HPDE6-E6E7 (cell line): ENCODE measurements around the gene AKR1C2.
"Not testable (repeated sequence)": the region's sequence is repeated elsewhere in the genome, so short reads cannot be mapped to it uniquely, and the experiment has no call there.

ENCODE experiments used
- DNase-seq: peaks from one replicate; pipeline ENCODE4 v3.0.0; 2011; ENCODE audit warnings: missing footprints; ENCODE audit errors: extremely low spot score

AKR1C2 gene

GRCh38 chr10:5025461-5025881 lies 21.8 kb upstream of the AKR1C2 start:
- not testable (repeated sequence) for DNase-seq

DNA sequence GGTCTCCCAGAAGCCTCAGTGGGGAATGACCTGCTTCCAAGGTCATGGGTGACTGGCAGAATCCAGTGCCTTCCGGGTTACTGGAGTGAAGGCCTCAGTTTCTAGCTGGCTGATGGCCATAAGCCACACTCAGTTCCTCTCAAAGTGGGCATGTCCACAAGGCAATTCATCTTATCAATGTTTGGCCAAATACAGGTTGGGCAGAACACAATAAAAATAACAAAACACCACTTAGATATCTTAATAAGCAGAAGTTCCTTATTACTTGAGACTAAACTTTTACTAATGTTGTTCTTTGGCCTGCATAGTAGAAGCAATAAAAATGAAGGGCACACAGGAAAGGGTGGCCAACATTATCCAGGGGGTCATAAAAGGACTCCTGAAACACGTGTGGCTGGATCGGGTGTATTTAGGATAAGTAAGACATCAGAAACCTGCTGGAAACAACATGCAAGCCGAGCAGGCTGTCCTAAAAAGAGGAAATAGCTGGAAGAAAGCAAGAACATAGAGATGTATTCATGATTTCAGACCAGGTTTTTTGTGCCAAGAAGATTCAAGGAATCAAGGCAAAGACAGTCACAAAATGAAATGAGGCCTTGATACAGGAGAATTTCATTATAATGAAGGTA lies 19.6 kb upstream of the AKR1C2 start:
- no peak for DNase-seq

DNA sequence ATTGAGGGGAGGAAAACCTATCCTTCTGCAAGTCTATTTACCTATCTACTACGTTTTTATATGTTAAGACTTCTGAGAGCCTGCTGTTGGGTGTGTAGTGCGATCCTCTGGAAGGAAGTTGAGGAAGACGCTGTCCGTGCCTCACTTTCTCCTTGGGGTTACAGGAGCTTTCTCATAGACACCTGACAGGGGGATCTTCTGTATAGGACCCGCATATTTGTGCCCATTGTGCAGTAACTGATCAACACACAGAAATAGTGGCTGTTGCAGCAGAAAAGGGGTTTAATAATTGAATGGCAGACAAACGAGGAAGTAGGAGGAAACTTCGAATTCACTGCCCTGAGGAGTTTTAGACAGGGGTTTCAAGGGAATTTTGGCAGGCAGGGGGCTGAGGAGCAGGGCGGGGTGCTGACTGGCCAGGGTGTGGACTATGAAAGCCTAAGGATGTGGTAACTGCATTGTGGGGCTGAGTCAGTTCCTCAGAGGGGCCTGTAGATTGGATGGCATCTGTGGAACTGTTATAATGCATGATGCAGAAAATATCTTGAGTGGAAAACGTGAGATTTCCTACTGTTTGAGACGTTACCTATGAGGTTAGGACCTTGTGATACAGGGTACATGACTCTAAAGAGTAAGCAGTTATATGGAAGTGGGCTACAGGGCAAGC lies 18.1 kb upstream of the AKR1C2 start:
- DNase-seq: not testable (repeated sequence)

DNA sequence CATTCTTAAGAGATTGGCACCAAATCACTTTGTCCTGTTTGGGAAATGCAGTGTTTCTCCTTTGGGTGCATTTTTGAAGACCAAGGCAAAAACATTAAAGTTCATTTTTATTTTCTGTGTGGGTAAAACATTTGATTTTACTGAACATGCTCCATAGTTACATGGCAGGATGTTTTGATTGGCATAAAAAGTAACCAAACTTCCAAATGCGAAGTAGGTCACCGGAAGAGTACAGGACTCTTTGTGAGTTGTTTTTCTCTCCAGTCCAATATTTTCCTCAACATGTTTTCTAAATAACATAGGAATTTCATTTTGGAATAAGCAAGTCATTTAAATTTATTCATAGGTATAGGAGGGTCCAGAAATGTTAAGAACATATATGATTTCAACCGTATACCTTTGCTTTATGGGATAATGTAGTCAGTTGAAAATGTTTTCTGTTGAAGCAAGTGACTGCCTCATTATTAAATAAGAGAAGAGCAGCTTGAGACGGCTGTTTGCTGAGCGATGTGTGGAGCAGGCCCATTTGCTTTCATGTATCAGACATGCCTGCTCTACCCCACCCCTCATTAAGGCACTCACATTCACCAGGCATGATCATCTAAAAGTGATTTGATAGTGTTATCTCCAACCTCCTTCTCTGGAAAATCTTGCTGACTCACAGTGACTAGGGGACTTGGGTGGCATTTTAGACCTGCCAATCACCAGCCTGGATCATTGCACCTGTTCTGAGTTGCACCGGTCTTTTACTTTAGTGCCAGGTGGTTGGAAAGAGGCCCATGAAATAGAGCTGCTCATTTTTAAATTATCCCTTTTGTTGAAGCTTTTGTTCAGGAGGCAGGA lies 16.3 kb upstream of the AKR1C2 start:
- not testable (repeated sequence) for DNase-seq

GRCh38 chr10:5018671-5019277 lies 15.1 kb upstream of the AKR1C2 start:
- not testable (repeated sequence) for DNase-seq

DNA sequence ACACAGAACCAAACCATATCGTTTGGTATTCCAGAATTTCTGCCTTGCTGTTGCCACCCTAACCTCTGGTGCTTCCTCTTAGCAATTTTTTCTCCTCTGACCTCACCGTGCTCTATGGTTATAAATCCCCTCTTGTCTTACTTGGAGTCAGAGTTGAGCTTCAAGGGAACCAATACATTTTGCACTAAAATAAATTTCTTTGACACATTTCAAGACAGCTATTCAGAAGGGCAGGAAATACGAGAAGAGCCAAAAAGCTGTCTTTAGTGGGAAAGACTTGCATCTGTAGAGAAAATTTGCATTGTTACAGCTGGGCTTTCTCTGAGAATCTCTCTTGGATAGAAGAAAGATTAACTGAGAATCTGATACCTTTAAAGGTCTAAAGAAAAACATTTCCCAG lies 14.5 kb upstream of the AKR1C2 start:
- no peak for DNase-seq

DNA sequence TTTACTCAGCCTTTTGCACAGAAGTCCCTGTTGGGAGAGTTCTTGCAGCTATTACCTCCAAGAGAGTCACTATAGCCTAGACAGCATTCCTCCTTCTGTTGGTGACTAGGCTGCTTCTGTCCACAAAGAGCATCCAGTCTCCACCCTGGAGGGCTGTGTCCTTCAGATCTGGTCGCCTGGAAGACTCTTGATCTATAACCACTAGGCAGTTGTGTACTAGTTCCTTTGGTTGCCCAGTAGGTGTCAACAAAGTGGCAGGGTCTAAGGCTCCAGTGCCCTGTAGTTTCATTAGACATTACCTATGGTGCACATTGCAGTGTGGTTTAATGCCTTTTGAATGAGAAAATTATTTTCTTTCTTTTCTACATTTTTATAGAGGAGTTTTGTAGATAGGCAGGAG lies 11.3 kb upstream of the AKR1C2 start:
- no peak for DNase-seq

DNA sequence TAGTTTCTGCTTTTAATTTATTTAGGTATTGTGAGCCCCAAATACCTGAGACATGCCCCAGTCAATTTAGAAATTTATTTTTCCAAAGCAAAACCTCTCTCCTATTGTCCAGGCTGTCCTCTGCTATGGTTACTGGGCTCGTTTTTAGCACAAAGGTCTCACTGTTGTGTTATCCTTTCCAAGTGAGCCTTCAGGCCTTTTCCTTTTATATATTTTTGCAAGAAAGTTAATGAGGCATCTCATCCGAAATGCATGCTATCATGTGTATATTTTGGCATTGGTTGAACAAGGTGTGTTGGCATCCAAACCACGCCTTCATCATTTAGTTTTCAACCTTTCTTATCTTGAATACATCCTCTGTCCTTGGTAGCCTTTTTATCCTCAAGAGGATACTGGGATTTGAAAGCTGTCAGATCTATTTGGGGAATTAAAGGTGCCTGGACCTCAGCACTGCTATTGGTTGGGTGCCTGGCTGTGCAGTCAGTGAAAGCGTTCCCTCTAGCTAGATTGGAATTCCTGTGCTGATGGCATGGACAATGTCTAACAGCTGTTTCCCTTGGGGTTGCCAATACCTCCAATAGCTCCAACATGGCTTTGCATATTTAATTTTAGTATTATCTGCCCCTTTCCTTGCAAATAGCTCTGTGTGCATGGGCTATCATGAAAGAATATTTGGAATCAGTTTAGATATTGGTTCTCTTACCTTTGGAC lies 10.7 kb upstream of the AKR1C2 start:
- DNase-seq: not testable (repeated sequence)

GRCh38 chr10:5013385-5013784 lies 9.7 kb upstream of the AKR1C2 start:
- DNase-seq: no peak

GRCh38 chr10:5012595-5012994 lies 8.9 kb upstream of the AKR1C2 start:
- no peak for DNase-seq

GRCh38 chr10:5011392-5011791 lies 7.7 kb upstream of the AKR1C2 start:
- DNase-seq: not testable (repeated sequence)

DNA sequence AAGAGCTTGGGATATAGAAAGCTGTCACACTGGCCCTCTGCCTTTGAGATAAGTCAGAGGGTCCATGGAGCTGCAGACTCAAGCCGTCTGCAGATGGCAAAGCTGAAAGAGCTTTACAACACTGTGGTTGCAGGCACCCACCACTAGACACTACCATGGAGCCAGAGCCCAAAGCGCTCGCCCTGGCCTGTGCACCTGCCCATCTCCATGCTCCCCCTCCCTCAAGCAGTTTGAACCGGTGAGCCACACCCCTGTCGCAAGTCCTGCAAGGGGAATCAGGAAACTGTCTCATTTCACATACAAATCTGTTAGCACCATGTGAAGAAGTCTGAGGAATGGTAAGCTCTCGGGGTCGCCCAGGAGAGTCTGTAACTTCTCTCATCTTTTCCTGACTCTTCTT lies 6.4 kb upstream of the AKR1C2 start:
- DNase-seq: not testable (repeated sequence)

DNA sequence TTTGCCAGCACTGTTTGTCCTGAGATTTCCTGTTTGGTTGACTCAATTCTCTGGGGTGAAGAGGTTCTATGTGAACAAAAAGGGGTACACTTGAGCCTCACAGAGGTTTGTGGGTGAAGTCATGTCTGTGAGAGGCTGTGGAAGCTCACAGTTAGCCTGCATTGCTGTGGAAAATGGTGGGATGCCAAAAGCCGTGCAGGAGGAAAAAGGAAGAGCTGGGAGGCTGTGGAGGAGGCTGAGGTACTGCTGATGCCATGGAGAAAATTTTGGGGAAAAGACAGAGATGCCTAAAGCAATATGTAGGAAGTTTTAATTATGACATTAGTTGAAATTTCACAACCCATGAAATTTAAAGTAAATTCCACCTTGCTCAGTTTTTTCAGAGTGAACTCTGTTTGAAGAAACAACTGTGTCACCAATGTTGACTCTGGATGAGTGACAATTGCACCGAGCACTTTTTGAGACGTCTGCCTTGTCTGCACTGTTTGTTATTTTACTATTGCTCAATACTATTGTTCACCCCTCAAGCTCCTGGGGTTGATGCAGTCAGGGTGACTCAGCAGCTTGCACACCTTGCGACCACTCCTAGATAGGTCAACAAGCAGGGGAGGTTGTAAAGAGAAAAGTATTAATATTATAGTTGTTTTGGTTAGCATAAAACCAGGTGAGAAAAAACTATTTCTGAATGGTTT lies 5.3 kb upstream of the AKR1C2 start:
- DNase-seq: not testable (repeated sequence)

DNA sequence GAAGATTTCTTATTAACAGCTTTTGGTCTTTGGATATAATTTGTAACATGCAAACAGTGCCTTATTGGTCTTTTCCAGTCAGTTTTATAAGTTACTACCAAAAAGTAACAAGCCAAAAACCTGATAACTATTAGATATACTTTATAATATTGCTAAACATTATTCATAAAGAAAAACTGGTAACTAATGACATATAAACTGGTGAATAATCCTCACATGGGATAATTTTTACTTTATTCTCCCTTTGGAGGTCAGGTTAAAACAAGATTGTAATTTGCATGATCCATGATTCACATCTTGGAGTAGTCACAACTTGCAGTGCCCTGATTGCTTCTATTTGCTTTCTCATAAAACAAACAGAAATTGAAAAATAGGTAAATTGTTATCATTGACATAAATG lies 844 bp upstream of the AKR1C2 start:
- not testable (repeated sequence) for DNase-seq

GRCh38 chr10:5004030-5004385 lies 351 bp upstream of the AKR1C2 start:
- DNase-seq: not testable (repeated sequence)

DNA sequence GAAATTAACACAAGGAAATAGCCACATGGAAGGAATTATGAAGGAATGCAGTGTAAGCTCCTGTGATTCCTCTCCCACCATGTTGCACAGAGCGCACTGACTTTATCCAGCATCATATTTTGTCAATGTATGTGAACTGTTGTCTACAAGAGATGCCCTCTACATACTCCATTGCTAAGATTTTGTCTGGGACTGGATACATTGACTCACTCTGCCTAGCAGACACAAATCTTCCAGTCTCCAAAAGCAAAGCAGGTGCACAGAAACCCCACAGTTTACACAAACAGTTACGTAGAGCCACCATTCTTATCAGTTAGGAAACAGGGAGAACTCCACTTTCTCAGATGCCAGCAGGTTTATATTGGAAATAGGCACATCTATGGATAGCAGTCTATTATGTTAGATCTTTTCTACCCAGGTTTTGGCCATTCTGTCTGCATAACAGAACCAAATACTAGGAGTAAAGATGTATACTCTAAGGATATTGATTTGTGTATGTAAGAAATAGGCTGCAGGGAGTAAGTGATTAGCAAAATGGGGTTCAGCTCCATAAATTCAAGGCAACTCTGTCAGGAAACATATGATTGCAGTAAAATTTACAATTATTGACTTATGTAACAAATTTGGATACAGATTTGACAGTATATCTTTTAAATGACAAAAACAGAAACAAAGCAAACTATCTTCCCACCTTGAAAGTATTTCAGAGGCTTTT lies 1.5 kb downstream of the AKR1C2 start:
- DNase-seq: no peak

GRCh38 chr10:4998671-4999070 lies 5.0 kb downstream of the AKR1C2 start:
- DNase-seq: no peak

DNA sequence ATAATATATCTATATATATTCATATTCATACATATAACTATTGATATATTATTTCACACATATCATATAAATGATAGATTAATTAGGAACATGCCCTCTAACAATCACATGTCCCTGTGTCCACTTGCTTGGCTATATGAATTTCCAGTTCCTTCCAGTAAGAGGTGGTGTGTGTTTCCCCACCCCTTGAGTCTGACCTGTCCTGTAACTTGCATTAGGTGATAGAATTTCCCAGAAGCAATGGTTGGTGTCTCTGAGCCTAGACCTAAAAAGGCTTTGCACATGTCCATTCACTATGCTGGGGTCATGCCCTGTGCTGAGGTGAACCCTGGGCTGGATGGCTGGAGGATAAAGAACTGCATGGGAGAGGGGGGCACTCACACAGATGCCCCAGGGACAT lies 9.4 kb downstream of the AKR1C2 start:
- DNase-seq: not testable (repeated sequence)

- not testable (repeated sequence) for DNase-seq
Measured at GRCh38 chr10:4992564-4992963, 11.1 kb downstream of the AKR1C2 start.

- DNase-seq: not testable (repeated sequence)
Measured at GRCh38 chr10:4991463-4991862, 12.2 kb downstream of the AKR1C2 start.
